ENCODE data around the gene PALMD. TPM values are rescaled to one million over a fixed set of nuclear protein-coding genes. Genes with fewer than 3 reads are reported as not detected.

Gene PALMD
- total RNA-seq, 1 donor from 2014 or later, result 39.5 TPM

DNA sequence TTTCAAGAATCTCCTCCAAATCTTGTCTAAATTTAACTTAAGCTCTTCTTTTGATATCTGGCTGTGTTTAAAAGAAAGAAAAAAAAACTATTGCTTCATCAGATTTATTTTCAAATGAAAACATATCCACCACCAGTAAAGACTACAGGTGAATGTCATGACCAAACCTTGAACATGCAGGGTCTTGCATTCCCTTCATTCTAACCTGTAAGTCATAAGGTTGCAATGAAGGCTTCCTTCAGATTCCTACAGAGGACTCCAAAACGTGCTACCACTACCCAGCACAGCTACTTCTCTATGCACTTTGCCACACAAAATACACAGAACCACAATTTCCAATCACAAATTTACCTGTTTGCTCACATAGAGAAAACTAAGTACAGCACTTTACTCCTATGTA is 94.2 kb downstream of the PALMD start:
- intact Hi-C loops (cut with DNase I), result no loop called here
- Histone ChIP-seq H3K27ac (no peak overlapping the region), H3K4me3 (no peak overlapping the region), H3K9me3 (no peaks in the 10 kb centered on the region), H3K4me1 (no peaks in the 10 kb centered on the region), H3K36me3 (peaks cover 0 to 15% of the 10 kb centered on the region in 2 donors), H3K27me3 (no peaks in the 10 kb centered on the region)
- TF ChIP-seq, protein P1, sequence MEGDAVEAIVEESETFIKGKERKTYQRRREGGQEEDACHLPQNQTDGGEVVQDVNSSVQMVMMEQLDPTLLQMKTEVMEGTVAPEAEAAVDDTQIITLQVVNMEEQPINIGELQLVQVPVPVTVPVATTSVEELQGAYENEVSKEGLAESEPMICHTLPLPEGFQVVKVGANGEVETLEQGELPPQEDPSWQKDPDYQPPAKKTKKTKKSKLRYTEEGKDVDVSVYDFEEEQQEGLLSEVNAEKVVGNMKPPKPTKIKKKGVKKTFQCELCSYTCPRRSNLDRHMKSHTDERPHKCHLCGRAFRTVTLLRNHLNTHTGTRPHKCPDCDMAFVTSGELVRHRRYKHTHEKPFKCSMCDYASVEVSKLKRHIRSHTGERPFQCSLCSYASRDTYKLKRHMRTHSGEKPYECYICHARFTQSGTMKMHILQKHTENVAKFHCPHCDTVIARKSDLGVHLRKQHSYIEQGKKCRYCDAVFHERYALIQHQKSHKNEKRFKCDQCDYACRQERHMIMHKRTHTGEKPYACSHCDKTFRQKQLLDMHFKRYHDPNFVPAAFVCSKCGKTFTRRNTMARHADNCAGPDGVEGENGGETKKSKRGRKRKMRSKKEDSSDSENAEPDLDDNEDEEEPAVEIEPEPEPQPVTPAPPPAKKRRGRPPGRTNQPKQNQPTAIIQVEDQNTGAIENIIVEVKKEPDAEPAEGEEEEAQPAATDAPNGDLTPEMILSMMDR (IDR thresholded peaks at IDR 0.05), result no peak
- TF ChIP-seq POLR2A (IDR thresholded peaks at IDR 0.05) (no peak), POLR2AphosphoS5 (IDR thresholded peaks at IDR 0.05; ENCODE audit: insufficient read depth in 1 of 2, low read depth in 1 of 2) (no peak)
- no peak for DNase-seq (ENCODE audit: extremely low spot score in 2 of 2)

Other genes starting within 250 kb of the PALMD start
- gene FRRS1, start 120.5 kb downstream of the PALMD start, total RNA-seq, result 22.1 TPM
- 14.0 TPM for gene AGL, start 204.2 kb downstream of the PALMD start, total RNA-seq